Endometrial microvascular endothelial cells (primary cell): Measurements from ENCODE around the gene BIVM. TPM values are rescaled to one million over a fixed set of nuclear protein-coding genes. Genes with fewer than 3 reads are reported as not detected.

Experiments used
- in situ Hi-C: cut with HindIII; loops from 2 replicates; pipeline ENCODE4 v1.10.0; 2017; ENCODE audit warnings: low sequenced_read_pairs, low pct_unique_long_range_greater_than_20kb; ENCODE audit errors: inconsistent ontology term
- total RNA-seq: library from RNA; depleted of rRNA; stranded (reverse); fragments of >200 nt; gene quantifications from one replicate; pipeline ENCODE4 v1.2.3, GENCODE V29; 2015; ENCODE audit errors: inconsistent ontology term

Gene BIVM, protein sequence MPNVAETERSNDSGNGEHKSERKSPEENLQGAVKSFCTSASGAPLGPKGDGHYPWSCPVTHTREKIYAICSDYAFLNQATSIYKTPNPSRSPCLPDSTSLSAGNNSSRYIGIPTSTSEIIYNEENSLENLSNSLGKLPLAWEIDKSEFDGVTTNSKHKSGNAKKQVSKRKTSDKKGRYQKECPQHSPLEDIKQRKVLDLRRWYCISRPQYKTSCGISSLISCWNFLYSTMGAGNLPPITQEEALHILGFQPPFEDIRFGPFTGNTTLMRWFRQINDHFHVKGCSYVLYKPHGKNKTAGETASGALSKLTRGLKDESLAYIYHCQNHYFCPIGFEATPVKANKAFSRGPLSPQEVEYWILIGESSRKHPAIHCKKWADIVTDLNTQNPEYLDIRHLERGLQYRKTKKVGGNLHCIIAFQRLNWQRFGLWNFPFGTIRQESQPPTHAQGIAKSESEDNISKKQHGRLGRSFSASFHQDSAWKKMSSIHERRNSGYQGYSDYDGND
- total RNA-seq: 23.8 TPM

DNA sequence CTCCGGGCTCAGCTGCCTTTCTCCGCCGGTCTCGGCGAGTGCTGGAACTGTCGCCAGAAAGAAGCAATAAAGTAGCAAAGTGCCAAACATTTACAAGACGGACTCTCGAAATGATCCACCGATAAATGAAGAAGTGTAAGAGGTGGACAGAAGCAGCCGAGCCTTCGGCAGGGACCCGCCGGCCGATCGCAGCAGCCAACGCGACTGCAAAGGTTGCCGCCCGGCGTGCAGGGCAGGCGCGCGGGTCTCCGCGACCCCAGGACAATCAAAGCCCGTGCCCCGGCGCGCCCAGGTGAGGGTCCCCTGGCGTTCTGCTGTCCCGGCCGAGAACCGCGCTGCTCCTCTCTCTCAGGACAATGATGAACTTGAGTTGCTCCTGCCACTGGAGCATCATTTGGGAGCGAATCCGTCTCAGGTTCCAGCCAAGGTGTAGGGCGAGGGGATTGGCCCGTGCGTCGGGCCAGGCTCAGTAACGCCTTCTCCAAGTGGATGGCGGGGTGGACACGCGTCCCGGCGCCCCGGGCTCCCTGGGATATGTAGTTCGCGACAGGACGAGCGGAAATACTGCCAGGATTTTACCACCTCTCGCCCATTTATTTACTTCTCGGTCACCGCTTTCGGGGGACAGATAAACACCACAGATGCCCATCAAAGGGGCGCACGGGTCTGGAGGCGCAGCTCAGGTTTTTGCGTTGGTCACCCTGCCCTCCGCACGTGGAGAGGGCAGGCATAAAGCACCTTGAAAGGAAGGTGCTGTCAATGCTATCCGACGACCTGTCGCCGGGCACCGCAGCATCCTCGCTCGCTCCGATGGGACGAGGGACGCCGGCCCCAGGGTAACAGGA is at the start of gene BIVM, which contains the start of gene POGLUT2:
Gene BIVM, plus strand, starts transcription at position 539 of the 845 bp plus-strand sequence. CDS start 8,149 bp downstream, outside the sequence.
Gene POGLUT2, minus strand, starts transcription at position 396 of the 845 bp plus-strand sequence. Its CDS starts 306 bp downstream, at position 90.
- in situ Hi-C loops: no loop called here

DNA sequence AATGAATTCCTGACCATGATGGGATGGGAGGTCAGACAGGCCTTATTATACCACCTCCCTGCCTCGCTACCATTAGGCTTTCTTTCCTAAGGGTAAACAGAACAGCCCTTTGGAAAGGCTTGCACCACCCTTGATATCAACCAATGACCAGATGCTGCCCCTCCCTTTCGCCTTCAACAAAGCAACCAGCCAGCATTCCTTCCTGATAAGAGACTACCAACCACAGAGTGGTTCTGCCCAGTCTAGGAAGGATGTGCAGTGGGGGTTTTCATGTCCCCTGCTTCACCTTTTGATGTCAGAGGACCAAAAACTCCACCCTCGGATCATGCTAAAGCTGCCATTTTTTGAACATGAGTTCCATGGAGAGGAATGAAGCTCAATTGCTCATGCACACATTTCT is 47.0 kb upstream of the BIVM start:
- in situ Hi-C loops: no loop called here

DNA sequence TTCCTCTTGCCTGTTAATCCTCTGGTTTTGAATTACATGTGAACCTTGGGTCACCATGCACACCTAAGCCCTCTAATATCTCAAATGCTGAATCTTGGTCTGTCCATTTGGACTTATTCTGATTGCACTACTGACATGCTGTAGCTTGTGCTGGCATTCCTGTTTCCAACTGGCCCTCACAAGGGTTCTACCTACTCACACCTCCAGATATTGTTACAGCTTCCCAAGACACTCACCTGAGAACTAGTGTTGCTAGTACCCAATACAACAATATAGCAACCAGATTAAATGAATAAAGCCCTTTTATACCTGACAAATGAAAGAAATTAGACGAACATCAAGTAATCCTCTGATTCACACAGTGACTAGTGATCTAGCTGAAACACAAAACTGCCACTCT is 41.9 kb upstream of the BIVM start:
- in situ Hi-C loops: no loop called here

DNA sequence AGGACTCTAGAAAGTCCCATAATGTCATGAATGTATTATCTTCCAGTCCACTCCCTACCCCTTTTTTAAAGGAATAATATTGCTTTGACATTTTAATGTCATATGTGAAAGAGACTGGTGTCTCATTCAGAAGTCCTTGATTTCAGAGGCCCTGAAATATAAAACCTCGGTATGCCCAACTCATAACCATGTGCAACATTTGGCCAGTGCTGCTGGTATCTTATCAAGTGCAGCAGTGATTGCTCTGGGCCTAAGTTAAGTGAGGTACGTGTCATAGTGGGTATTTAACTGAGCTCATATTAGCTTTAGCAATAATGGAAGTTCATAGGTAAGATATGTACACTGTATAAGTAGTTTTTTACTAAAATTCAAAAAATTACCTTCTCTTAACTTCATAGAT is 40.1 kb upstream of the BIVM start:
- in situ Hi-C loops: no loop called here

DNA sequence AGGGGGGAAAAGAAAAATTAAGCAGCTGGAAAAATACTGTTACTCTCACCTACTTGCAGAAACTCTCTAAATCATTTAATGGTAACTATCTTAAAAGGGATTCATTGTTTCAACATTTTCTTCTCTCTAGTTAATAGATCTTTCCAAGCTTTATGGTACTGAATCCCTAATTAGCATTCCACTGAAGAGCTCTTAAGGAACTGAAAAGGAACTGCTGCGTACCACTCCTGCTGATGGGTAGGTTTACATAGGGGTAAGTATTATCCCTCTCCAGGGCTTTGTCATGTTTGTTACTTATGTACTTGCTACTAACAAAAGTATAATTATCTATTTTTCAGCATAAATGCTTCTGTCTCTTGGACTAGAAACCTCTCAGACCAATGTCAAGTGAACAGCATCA is 37.8 kb upstream of the BIVM start:
- in situ Hi-C loops: no loop called here

DNA sequence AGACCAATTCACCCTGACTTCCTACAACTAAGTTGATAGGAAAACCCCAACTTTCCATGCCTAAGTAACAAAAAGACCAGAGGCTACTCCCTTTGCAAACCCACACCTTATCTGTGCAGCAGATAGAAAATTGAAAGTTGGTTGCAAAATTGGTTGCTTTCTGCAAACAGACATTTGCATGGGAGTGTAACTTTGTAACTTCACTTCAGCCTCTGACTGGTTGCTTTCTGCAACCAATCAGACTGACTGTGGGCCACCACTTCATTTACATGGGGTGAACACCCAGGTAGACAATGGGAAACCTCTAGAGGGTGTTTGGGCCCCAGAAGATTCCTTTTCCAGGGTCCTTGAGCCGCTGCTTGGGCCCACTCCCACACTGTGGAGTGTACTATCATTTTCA is 35.2 kb upstream of the BIVM start:
- in situ Hi-C loops: no loop called here

DNA sequence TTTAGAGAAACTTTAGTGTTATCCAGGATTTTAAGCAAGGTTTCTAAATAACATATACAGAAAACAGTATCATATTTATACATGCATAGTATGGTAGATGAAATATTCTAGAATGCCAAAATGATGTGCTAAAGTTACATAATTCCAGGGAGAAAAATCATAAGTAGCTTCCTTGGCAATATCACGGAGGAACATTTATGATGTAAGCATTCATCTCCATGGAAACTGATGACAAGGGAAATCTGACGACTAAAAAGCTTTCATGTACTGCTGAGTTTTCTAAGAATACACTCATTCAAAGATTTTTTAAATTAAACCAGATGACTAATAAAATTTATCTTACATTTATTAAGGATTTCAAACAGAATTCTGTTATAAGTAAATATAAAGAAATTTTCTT is 30.0 kb upstream of the BIVM start:
- in situ Hi-C loops: no loop called here

DNA sequence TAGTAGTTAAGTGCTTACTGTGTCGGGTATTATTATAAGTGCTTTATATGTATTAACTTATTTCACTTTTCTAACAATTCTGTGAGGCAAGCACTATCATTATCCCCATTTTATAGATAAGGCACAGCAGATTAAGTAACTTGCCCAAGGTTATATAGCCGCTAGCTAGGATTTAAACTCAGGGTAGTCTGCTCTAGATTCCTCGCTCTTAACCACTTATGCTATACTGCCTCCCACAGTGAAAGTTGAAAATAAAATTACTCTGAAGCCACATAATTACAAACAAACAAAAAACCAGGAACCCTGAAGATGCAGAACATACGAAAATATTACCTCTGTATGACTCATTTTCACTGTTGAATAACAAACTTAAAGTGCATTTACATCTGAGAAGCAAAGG is 29.2 kb upstream of the BIVM start:
- in situ Hi-C loops: no loop called here

DNA sequence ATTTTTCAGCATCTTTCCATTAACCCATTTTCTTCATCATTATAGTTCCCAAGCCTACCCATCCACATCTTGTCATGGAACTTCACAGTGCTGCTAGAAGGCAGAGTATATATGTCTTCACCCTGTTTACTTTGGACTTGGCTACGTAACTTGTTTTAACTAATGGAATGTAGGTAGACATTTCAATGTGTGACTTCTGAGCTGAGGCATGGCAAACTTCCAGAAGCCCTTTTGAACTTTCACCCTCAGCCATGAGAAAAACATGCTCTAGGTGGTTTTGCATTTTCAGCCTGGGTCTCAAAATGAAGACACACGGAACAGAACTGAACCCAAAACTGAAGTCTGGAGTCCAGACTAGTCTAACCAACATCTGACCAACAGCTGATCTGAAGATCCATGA is 28.5 kb upstream of the BIVM start:
- in situ Hi-C loops: no loop called here

DNA sequence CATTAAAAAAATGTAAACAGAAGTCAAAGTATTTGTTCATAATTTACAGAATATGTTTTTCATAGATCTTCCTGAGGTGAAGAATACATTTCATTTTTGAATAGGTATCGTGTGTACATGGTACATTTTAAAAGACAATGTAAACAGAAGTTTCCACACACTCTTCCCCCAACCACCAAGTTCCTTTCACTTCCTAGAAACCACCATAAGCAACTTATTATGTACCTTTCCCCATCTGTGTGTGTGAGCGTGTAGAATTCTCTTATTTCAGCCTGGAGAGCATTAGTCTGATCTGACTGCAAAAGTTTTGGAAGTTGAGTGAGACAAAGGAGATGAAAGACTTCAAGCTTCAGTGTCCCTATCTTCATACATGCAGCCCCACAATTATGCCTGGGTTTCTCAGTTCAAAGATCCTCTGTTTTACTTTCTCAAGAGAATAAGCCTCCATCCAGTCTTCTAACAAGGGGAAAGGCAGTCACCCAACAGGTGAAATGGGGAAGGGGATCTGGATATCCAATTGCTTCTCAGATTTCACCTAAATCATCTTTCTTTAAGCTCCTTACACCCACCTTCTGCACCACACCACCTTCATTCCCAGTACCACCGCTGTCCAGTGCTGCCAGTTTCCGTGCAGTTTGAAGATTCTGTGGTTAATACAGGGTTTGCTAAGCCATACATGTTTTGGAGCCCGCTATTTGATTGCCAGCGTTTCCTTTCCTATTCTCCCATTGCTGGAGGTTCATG is 27.4 kb upstream of the BIVM start:
- in situ Hi-C loops: no loop called here

DNA sequence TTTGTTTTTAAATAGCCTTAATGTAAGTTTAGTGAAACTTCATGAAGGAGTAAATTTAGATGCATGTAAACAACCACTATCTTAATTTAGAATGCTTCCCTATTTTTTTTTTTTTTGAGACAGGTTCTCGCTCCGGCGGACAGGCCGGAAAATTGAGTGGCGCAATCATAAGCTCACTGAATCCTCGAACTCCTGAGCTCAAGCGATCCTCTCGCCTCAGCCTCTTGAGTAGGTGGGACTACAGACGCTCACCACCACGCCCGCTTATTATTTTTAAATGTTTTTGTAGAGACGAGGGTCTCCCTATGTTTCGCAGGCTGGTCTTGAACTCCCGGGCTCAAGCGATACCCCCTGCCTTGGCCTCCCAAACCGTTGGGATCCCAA is 26.9 kb upstream of the BIVM start:
- in situ Hi-C loops: no loop called here

DNA sequence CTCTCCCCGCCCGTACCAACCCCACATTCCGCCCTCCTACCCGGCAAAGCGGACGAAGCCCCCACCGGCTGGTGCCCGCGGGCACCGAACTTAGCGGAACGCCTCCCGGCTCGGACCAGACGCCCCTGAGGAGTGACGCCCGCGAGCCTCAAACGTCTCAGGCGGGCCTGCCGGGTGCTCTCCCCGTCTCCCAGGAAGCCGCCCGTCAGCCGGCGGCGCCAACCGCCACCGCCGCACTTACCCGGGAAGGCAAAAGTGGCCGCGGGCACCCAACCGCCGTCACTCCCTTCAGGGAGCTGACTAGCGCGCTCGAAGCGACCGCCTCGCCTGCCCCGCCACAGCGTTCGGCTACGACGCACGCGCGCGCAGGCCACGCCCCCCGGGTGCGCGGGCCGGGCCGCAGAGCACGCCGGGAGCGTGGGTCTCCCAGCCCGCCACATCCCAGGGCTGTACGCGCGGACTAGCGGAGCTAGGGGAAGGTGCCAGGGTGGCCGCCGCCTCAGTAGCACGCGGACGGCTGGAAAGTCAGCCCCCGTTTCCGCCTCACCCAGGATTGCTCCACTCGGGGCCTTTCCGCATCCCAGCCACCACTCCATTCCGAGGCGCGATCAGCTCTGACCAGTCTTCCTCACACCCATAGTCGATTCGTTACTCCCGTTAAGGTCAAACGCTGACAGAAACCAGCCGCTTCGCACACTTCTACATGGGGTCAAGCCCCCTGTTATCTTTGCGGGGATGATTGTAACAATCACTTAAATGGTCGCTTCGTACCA is 25.3 kb upstream of the BIVM start, which contains the start of gene TEX30:
Gene TEX30, minus strand, starts transcription at position 346 of the 773 bp plus-strand sequence. CDS start 3,760 bp downstream, outside the sequence.
- in situ Hi-C loops: no loop called here

DNA sequence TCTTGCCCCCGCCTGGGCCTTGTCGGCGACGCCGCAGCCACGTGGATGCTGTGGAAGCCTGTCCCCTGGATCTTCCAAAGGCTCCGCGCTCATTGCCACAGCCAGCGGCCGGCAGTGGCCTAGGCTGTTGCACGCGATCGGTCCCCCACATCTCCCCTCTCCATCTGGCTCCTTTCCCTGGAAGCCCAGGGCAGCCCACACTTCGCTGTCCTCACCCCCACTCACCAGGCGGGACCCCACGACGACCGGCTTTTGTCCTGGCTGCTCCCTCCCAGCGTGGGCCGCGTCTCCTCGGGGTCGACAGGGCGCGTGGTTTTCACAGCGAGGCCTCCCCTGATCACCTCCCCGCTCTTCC is 24.7 kb upstream of the BIVM start:
- in situ Hi-C loops: no loop called here

DNA sequence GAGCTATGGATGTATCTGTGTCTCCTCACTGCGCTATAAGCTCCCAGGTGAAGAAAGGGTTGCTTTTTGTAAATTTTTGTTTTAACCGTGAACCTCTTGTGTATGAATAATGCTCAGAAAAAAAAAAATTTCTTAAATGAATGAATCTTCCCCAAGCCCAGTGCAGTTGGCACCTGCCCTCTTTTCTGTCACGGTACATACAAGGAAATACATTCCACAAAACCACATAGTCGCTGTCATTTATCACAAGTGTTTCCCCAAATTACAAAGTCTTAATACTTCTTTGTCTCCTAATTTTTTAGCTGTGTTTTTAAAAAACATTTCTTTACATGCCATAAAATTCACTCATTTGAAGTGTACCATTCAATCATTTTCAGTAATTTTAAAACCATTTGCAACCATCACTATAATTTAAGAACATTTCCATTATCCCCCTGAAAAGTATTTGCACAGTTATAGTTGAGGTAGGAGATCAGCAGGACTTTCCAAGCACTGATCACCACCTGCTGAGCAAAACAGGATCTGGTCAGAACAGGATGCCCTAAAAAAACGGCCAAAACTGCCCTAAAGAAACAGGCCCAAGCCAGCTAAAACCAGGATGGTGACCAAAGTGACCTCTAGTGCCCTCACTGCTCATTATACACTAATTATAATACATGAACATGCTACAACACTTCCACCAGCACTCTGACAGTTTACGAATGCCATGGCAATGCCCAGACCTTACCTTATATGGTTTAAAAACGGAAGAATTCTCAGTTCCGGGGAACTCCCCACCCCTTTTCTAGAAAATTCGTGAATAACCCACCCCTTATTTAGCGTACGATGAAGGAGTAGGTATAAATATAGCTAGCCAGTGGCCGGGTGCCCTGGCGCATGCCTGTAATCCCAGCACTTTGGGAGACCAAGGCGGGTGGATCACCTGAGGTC is 24.1 kb upstream of the BIVM start:
- in situ Hi-C loops: no loop called here

DNA sequence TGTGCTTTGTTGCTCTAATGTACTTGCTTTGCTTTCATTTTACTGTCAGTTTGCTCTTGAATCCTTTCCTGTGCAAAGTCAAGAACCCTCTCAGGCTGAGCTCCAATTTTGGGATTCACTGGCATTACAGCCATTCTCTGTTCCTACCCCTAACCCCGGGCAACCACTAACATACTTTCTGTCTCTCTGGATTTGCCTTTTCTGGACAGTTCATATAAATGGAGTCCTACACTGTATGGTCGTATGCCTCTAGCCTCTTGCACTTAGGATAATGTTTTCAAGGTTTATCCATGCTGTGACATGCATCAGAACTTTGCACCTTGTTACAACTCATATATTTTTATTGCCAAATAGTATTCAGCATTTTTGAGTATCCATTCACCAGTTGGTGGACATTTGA is 22.6 kb upstream of the BIVM start:
- in situ Hi-C loops: no loop called here

DNA sequence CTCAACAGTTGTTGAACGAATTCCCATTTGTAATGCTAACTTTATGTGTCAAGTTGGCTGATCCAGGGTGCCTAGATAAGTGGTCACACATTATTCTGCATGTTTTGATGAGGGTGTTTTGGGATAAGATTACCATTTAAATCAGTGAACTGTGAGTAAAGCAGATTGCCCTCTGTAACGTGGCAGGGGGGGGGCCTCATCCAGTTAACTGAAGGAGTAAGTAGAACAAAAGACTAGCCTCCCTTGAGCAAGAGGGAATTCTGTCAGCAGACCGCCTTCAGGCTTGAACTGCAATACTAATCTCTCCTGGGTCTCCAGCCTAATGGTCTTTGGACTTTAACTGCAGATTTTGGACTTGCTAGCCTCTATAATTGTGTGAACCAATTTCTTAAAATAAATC is 21.2 kb upstream of the BIVM start:
- in situ Hi-C loops: no loop called here

DNA sequence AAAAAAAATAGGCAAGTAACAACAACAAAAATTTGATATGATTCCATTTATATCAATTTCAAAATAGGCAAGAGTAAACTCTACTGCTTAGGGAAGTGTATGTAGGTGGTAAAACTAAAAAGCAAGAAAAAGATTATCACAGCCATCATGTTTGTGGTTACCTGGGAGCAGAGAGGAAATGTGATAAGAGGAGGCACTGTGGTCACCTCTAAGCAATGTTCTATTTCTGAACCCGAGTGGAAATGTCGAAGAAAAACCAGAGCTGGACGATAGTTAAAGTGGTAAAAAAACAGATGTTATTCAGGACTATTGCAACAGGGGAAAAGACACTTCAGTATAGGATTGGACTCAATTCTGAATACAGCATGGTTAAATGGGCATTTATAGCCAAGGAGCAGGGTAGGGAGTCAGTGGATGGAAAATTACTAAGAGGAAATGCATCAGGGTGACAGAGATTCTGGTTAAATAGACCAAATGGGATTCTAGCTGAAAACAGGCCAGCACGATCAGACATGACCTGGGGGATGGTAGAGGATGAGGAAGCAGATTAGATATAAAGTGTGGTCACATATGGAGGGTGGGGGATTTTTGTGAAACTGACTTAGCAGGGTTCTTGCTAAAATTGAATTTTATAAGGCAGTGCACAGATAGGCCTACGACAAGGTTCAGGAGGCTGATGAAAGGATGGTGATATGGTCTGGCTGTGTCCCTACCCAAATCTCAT is 19.3 kb upstream of the BIVM start:
- in situ Hi-C loops: no loop called here
